ENCODE data around the gene ENTHD1.

Gene ENTHD1

DNA sequence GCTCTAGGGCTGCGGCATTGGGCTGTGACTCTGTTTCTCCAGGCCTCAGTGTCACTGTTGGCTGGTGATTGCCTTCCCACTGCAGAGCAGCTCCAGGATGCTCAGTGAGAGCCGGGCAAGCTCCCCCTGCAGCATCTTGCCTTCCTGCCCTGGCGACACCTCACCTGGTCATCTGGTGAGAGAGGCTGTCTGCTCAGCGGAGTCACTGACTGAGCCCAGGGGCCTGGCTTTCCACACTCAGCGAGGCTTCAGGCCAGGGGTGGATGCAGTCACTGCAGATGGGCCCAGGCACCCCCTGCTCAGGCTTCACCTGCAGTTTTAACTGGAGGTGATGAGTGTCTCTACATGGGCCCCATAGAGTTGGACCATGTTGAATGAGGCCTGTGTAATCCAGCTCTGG lies 186.2 kb downstream of the ENTHD1 start:
- DNase-seq: no peak

DNA sequence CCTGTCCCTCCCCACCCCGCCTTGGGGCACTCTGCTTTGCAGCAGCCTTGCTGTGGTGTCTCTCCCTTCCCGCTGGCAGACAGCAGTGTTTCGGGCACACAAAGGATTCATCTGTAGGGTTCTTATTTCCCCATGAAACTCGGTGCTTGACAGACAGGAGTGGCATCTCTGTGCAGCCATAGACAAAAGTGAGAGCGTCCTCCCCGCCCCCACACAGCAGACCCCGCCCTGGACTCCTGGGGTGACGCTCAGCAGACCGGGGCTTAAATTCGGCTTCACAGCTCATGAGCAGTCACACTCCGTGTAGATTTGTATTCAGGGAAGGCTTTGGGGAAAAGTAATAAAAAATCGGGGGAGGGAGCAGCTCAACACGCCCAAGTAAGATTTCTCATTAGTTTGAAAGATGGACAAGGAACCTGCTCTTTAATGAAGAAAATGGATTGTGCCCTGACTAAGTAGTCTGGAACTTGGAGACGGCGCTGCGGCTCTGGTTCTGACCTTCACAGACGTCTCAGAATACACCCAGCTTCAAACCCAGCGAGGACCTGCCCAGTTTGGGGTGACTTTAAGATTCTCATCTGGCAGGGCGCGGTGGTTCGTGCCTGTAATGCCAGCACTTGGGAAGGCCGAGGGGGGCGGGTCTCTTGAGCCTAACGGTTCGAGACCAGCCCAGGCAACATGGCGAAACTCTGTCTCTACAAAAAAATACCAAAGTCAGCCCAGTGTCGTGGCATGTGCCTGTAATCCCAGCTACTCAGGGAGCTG lies 187.0 kb downstream of the ENTHD1 start:
- no peak for DNase-seq

DNA sequence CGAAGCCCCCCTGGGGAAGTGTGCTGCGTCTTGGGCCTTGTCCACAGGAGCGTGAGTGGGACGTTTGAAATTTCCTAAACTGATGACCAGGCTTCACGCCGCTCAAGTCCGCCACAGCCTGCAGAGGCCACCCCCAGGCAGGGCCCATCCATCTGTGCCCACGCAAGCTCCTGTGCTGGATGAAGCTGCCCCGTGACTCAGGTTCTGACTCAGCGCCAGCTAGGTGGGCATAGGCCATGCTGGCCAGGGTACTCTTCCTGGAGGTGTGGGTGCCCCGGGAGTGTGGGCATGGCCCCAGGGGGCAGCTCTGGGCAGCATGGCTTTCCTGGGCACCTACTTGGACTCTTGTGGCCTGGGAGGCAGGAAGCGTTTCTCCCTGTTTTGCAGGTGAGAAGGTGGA lies 188.2 kb downstream of the ENTHD1 start:
- no peak for DNase-seq

DNA sequence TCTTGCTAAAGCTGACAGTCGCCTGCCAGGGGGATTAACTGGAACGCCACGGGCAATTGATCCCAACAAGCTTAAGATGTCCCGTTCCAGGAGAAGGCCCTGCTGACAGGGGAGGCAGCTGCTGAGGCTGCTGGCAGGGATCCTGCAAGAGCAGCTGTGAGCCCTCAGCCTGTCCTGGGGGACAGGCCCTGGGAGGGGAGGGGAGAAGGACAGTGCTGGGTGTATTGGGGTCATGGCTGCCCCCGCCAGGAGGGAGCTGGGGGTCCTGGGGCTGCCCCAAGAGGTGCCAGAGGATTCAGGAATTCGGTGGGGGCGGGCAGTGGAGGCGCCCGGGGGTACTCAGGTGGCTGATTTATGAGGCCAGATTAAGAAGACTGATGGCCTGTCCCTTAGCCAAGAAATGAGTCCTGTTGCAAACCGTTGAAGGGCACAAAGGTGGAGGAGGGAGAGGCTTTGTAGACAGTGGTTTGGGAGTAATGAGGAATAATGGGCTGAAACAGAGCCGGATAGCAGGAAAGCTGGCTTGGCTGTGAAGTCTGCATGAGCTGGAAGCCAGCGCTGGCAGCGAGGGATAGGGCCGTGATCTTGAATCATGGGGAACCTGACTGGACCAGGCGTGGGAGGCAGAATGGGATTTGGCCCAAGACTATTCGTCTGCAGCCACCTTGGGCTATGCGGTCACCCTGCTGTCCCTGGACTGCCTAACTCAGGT lies 189.5 kb downstream of the ENTHD1 start:
- DNase-seq: no peak

DNA sequence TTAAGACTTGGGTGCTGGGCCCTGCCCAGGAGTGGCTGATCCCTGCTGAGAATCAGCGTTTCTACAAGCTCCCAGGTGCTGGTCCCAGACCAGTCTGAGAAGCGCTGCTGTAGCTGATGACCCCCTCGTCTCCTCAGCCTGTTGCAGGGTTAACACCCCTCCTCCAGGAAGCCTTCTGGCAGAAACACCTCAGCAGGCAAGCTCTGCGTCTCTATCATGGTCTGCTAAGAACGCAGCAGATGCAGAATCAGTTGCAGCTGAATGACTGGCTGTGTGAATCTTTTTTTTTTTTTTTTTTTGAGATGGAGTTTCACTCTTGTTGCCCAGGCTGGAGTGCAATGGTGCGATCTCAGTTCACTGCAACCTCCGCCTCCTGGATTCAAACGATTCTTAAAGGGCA lies 190.5 kb downstream of the ENTHD1 start:
- DNase-seq: no peak

DNA sequence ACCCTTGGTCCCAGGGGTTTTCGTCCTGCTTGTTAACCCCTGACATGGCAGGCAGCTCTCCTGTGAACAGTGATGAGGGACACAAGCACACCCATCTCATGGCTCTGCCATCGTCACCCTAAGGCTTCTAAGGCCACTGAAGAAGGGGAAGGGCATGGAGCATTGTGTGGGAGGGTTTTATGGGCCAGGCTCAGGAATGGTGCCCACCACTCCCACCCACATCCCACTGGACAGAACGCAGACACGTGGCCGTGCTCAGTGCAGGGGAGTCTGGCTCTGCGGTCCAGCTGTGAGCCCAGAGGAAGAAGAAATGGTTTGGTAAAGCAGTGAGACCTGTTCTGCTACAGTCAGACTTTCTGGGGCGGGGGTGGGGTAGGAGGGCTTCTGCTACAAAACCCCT lies 193.0 kb downstream of the ENTHD1 start:
- no peak for DNase-seq

DNA sequence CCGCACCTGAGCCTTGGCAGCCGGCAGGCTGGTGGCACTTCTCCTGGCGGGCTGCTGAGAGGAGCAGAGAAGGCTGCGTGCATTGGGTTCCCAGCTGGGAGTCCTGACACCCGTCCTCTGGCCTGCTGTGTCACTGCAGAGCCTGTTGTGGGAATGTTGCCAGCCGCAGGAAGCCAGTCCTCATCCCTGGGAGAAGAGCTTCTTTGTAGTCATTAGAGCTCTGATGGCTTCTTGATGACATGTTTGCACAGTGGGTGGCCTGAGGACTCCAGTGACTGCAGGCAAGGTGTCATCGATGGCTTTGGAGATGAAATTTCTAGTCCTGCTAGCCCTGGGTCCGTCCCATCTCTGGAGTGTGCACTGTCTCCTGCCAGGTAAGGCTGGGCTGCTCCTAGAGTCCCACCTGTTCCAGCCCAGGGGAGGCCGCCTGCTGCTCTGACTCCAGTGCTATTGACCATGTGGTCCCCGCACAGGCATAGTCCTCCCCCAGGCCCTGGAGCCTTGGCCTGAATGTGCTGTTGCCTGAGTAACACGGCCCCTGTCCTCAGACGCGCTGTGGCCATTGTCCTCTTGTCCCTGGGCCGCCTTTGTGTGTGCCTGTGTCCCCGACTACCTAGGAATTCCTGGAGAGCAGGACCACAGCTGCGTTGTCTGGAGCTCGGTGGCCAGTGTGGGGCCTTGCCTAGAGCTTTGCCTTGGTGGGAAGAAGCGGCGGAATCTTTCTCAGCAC lies 193.8 kb downstream of the ENTHD1 start:
- DNase-seq: peak; percentile 57 to 84

DNA sequence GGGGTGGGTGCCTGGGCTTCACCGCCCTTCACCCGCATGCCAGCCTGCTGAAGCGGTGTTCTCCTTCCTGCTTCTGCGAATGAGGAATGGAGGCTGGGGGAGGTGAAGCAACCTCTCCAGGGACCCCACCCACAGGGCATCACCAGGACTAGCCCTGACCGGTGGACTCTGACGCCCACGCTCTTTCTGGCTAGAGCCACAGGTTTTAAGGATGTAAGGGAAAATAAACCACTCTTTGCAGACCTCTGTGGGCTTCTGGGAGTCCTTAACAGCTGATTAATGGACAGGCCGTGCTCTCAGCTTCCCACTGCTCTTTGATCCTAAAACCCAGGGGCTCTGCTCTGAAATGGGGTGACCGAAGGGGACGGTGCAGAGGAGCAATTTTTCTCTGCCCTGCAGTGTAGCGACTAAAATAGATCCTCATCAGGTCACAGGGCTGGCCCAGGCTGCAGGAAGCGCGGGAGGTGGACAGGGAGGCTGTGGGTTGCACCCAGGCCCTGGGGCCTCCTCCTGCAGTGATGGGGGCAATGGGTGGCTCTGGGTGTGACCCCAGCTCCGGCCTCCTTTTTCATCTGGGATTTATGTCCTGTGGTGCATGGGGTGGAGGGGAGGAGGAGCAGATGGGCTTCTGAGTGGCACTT lies 195.7 kb downstream of the ENTHD1 start:
- DNase-seq: no peak

DNA sequence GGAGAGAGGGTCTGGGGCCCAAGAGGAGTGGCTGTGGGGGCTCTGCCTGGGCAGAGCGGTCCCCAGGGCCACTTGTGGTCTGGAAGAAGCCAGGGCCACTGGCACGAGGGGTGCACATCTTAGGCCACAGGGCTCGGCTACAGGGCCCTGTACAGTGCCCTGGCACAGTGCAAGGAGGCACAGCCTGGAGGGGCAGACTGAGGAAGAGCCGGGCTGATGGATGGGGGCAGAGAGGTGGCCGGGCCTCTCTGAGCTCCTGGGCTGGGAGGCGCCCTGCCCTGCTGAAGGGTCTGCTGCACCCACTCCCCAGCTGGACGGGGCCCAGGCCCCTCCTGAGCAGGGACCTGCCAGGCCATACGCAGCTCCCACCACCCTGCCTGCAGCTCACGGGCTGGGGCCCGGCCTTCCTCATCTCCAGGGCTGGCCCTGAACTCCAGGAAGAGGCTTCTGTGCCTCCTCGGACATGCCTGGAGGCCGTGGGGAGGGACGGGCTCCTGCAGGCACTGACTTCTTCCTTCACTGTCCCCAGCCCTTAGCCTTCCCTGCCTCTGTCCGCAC lies 199.5 kb downstream of the ENTHD1 start:
- no peak for DNase-seq

Measured in SHP77 (cell line).